ENCODE data around the gene ZBTB32.
A peak's percentile ranks its signal among the peaks of the same experiment; 100 is the strongest.

Gene ZBTB32

DNA sequence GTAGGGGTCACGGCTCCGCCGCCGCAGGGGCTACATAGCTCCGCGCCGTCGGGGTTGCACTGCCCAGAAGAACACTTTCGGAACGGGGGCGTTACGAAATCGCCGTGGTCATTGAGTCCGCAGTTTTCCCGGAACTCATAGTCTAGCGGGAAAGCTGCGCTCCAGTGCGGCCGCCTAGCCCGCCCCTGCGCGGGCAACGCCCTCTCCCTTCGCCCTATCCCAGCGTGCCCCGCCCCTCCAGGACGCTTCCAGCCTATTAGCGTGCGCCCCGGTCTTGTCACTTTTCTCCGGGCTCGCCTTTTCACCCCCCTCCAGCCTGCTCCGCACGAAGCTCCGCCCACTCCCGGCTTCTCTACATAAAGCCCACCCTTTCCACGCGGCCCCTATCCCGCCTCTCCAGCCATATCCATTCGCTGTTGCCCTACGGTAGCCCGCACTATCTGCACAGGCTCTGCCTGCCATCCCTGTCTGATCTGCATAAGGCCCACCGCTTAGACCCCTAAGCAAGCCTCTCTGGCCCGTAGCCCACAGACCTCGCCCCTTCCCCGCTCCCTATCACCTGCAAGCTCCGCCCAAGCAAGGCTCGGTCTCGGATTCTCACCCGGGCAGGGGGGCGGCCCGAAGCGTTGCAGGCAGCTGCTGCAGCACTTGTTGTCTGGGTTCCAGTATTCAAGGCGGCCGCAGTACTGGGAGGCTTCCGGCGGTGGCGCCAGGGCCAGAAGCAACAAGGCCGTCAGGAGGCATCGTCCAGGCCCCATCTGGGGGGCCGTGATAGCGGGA lies 36.3 kb downstream of the ZBTB32 start:
- peaks cover 0 to 6% (median 0%) of the 10 kb centered on the region in 11 experiments; a peak in 2 of 22 replicates for H3K9me3 ChIP-seq (replicated peaks in 1 of 11)
- TF ChIP-seq Cebpa-rat (IDR thresholded peaks at IDR 0.05) = peak in 9 of 11 experiments; percentile 13 to 79 (median 58); a peak in 10 of 22 replicates
- H3K27ac ChIP-seq = peak overlapping the region; percentile 35 to 96 (median 92); a peak in 21 of 22 replicates
- peaks cover 32 to 56% (median 42%) of the 10 kb centered on the region in 11 experiments for H3K36me3 ChIP-seq
- peaks cover 24 to 48% (median 46%) of the 10 kb centered on the region in 11 experiments for H4K20me1 ChIP-seq
- H3K4me1 ChIP-seq = peaks cover 50 to 79% (median 68%) of the 10 kb centered on the region in 10 experiments
- peak overlapping the region; percentile 90 to 100 (median 98) for H3K4me2 ChIP-seq
- no peaks in the 10 kb centered on the region for H3K27me3 ChIP-seq
- peak overlapping the region; percentile 62 to 76 (median 66) for H3K4me3 ChIP-seq
- H3K9ac ChIP-seq = peak overlapping the region; percentile 73 to 85 (median 83)

DNA sequence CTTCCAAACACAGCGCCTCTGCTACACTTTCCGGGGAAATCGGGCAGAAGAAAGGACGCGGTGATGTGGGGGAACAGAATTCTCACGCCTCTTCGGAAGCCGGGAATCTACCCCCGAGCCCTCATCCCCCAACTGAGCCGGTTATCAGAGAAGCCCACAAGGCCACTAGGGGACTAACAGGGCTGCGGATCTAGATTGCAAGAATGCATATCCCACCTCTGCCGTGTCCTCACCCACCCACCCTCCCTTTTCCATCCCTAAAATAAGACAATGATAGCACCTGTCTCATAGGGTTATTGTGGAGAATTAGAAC lies 36.8 kb downstream of the ZBTB32 start:
- Histone ChIP-seq H3K36me3 (peaks cover 28 to 51% (median 37%) of the 10 kb centered on the region in 11 experiments), H3K4me1 (peaks cover 50 to 79% (median 67%) of the 10 kb centered on the region in 10 experiments)
- no peak for TF ChIP-seq Cebpa-rat (IDR thresholded peaks at IDR 0.05)

DNA sequence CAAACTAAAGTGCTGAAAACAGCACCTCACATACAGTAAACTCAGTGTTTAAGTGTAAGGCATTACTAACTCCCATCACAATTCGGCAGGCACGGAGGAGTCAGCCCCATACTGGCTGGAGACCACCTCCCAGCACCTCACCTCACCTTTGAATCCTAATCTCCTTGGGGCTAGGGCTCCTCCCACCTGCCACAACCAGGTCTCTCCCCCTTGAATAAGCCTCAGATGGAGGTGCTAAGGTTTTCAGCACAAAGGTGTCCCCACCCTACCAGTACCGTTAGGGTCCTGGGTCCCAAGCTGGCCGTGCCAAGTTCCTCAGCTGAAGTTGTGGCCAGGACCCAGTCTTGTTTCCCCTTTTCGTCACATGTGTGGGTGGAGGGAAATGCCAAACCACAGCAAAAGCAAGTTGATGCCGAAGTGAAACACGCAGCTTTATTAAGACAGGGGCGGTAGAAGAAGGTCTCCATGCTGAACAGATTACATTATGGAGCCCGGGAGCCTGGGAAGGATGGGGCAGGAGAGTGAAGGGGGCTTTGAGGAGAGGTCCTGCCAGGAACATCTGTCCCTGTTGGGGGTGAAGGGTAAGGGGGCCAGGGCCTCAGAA lies 37.9 kb downstream of the ZBTB32 start, which contains the start of gene IGFLR1:
Gene IGFLR1 (minus strand): TSS at position 332 of the 604 bp plus-strand sequence. CDS start 1,272 bp downstream, outside the sequence.
- peak within 1 kb of the TSS; percentile 36 to 76 (median 66) for H3K4me3 ChIP-seq

More for the DNA sequence above, 36.8 kb downstream of the ZBTB32 start:
- H3K4me2 ChIP-seq = peak overlapping the region; percentile 90 to 100 (median 98)
- H3K9me3 ChIP-seq (replicated peaks in 1 of 11) = peaks cover 0 to 6% (median 0%) of the 10 kb centered on the region in 11 experiments; a peak in 2 of 22 replicates
- peak overlapping the region; percentile 85 to 96 (median 92); a peak in 21 of 22 replicates for H3K27ac ChIP-seq
- peaks cover 24 to 42% (median 40%) of the 10 kb centered on the region in 11 experiments for H4K20me1 ChIP-seq
- peak overlapping the region; percentile 73 to 85 (median 84) for H3K9ac ChIP-seq
- peak overlapping the region; percentile 62 to 76 (median 66) for H3K4me3 ChIP-seq
- no peaks in the 10 kb centered on the region for H3K27me3 ChIP-seq

DNA sequence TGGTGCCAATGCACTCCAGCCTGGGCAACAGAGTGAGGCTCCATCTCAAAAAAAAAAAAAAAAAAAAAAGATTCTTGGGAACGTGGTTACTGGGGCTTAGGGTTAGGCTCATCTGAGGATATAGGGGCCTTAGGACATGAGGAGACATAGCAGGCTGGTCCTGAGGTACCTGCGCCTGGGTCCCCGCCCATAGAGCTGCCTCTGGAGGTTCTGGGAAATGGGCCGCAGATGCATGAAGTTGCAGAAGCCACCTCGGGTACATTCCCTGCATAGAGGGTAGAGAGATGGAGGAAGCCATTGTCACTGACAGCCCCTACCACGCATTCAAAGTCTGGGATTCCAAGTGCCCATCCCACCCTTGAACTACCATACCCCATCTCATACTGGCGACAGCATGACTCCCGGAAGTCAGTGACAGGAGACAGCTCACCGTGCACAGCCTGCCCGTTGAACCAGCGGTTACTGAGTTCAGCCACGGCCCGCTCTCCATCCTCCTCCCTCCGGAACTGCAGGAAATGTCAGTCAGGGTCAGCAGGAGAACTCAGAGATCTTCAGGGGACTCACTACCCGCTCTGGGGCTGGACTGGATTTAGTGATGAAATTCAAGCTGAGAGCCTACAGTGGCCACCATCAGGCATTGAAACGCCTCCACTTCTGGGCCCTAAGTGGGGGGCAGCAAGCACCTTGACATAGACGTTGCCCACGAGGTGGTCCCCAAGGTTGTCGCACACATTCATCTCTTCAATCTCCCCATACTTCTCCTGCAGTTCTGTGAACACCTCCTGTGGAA lies 39.5 kb downstream of the ZBTB32 start:
- H3K36me3 ChIP-seq = peaks cover 1 to 24% (median 11%) of the 10 kb centered on the region in 11 experiments; a peak in 21 of 22 replicates
- H3K4me1 ChIP-seq = peaks cover 60 to 78% (median 70%) of the 10 kb centered on the region in 10 experiments
- H3K4me2 ChIP-seq = peak overlapping the region; percentile 90 to 100 (median 98)
- H3K27me3 ChIP-seq = no peaks in the 10 kb centered on the region
- H3K27ac ChIP-seq = peak overlapping the region in 9 of 11 experiments; percentile 2 to 97 (median 93); a peak in 11 of 22 replicates
- peaks cover 0 to 16% (median 14%) of the 10 kb centered on the region in 11 experiments; a peak in 19 of 22 replicates for H4K20me1 ChIP-seq
- H3K9ac ChIP-seq = peak overlapping the region in 2 of 11 experiments; percentile 90 to 95; a peak in 2 of 22 replicates
- TF ChIP-seq Cebpa-rat (IDR thresholded peaks at IDR 0.05) = no peak
- peaks cover 0 to 6% (median 0%) of the 10 kb centered on the region in 11 experiments; a peak in 2 of 22 replicates for H3K9me3 ChIP-seq (replicated peaks in 1 of 11)
- peak overlapping the region; percentile 74 to 98 (median 88); a peak in 18 of 20 replicates for H3K4me3 ChIP-seq

More for the DNA sequence above, 37.9 kb downstream of the ZBTB32 start, which contains the start of gene IGFLR1:
- peak within 1 kb of the TSS; percentile 73 to 85 (median 84) for H3K9ac ChIP-seq
- H4K20me1 ChIP-seq = peaks cover 15 to 32% (median 30%) of the 10 kb centered on the region in 11 experiments
- TF ChIP-seq Cebpa-rat (IDR thresholded peaks at IDR 0.05) = peak in 1 of 11 experiments; percentile 66; a peak in 1 of 22 replicates
- no peaks in the 10 kb centered on the region for H3K27me3 ChIP-seq
- H3K9me3 ChIP-seq (replicated peaks in 1 of 11) = peaks cover 0 to 6% (median 0%) of the 10 kb centered on the region in 11 experiments; a peak in 2 of 22 replicates
- peaks cover 18 to 40% (median 27%) of the 10 kb centered on the region in 11 experiments for H3K36me3 ChIP-seq
- H3K4me1 ChIP-seq = peaks cover 52 to 79% (median 67%) of the 10 kb centered on the region in 10 experiments
- peak within 1 kb of the TSS; percentile 85 to 96 (median 92) for H3K27ac ChIP-seq
- peak within 1 kb of the TSS; percentile 90 to 100 (median 98) for H3K4me2 ChIP-seq

DNA sequence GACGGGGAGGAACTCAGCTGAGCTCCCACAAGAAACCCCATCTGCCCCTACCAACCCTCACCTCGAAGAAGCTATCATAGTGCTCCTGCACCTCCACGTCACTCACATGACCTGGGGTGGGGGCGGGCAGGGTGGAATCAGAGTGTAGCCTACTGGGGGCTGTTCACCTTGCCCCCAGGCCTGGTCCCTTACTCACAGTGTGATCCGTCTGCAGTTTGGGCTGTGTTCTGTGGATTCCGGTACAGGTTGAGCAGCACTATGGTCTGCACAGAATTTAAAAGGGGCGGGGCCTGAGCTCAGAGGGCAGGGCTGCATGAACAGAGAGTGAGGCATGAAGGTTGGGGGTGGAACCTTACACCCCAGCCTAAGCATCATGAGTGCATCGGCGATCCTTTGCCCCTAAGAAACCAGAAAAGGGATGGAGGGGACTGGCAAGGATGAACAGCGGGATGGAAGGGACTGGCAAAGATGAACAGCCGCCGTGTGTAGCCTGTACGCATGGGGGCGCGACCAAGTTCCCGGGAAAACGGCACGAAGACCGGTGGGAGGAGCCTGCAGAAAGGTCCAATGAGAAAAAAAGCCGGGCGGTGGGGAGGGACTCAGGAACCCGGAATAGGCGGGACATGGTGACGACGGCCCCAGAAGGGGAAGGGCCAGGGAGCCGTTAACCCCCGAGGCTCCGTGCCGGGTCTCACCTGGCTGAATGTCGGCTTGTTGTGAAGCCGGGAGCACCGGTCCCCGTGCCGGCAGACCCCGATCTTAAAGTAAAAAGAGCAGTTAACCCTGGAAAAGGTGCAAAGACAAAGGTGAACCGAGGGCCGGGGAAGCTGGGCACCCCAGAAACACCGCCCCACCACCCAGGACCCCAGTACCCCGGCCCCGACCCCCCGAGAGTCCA lies 40.3 kb downstream of the ZBTB32 start:
- Histone ChIP-seq H3K27ac (peak overlapping the region; percentile 90 to 98 (median 95)), H4K20me1 (peaks cover 0 to 7% (median 5%) of the 10 kb centered on the region in 11 experiments; a peak in 16 of 22 replicates), H3K4me3 (peak overlapping the region; percentile 74 to 98 (median 88)), H3K9me3 (replicated peaks in 1 of 11) (peaks cover 0 to 6% (median 0%) of the 10 kb centered on the region in 11 experiments; a peak in 2 of 22 replicates), H3K4me2 (peak overlapping the region; percentile 90 to 100 (median 98)), H3K27me3 (no peaks in the 10 kb centered on the region), H3K36me3 (peaks cover 0 to 15% (median 3%) of the 10 kb centered on the region in 11 experiments; a peak in 10 of 22 replicates), H3K9ac (peak overlapping the region; percentile 85 to 97 (median 93)), H3K4me1 (peaks cover 60 to 78% (median 71%) of the 10 kb centered on the region in 10 experiments)
- no peak for TF ChIP-seq Cebpa-rat (IDR thresholded peaks at IDR 0.05)

DNA sequence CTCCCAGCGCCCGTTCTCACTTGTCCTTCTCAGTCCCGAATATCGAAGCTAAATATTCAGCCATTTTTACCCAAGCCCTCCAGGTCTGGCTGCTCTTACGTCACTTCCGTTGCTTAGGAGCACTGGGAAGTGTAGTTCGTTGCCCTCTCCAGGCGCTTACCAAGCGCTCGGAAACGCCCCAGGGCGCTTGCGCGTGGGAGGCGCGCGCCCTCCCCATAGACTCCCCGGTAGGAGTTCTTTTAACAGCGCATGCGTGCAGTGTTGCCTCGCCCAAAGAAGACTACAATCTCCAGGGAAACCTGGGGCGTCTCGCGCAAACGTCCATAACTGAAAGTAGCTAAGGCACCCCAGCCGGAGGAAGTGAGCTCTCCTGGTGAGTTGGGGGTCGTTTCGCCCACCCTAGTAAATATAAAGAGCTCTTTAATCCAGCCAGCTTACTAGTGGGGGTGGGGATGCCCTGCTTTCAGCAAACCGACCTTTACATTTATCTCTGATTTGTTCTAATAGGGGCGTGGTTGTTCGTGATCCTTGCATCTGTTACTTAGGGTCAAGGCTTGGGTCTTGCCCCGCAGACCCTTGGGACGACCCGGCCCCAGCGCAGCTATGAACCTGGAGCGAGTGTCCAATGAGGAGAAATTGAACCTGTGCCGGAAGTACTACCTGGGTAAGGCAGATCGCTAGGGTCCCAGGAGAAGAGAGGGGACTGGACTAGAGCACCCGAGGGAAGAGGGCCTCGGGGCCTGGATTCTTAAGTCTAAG lies 41.1 kb downstream of the ZBTB32 start, which contains the start of the genes PSENEN and U2AF1L4:
Gene PSENEN (plus strand): TSS at position 324 of the 759 bp plus-strand sequence. CDS start 280 bp downstream, at position 604.
Gene U2AF1L4 (minus strand): TSS at position 91 of the 759 bp plus-strand sequence. CDS start 27 bp downstream, at position 64.
- Histone ChIP-seq H4K20me1 (no peaks in the 10 kb centered on the region), H3K9me3 (replicated peaks in 1 of 11) (peaks cover 0 to 6% (median 0%) of the 10 kb centered on the region in 11 experiments; a peak in 2 of 22 replicates), H3K36me3 (peaks cover 0 to 11% (median 3%) of the 10 kb centered on the region in 11 experiments; a peak in 3 of 22 replicates), H3K4me3 (peak within 1 kb of the TSS; percentile 74 to 98 (median 88)), H3K27ac (peak within 1 kb of the TSS; percentile 90 to 98 (median 95)), H3K4me1 (peaks cover 62 to 82% (median 74%) of the 10 kb centered on the region in 10 experiments), H3K4me2 (peak within 1 kb of the TSS; percentile 97 to 100 (median 98)), H3K27me3 (no peaks in the 10 kb centered on the region), H3K9ac (peak within 1 kb of the TSS; percentile 85 to 97 (median 93))
- no peak for TF ChIP-seq Cebpa-rat (IDR thresholded peaks at IDR 0.05)

All from BLaER1 treated with 17β-estradiol and CSF1 and Interleukin-3, amounts not matched to agents 10 nM and 100 nM (cell line).